ENCODE results near the gene MARS2.

The MARS2 gene

DNA sequence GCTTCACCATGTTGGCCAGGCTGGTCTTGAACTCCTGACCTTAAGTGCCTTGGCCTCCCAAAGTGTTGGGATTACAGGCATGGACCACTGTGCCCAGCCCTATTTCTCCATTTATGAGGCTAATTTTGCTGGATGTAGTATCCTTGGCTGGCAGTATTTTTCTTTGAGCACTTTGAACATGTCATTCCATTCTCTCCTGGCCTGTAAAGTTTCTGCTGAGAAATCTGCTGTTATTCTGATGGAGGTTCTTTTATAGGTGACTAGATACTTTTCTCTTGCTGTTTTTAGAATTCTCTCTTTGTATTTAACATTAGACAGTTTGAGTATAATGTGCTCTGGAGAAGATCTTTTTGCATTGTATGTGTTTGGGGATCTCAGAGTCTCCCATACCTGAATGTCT is 38.9 kb upstream of the MARS2 start:
- no peak overlapping the region for H2AFZ ChIP-seq (ENCODE audit: low read length)
- no peaks in the 10 kb centered on the region for H3K36me3 ChIP-seq (ENCODE audit: insufficient read depth, low read length)
- H3K27ac ChIP-seq (ENCODE audit: low read depth, low read length, poor library complexity, severe bottlenecking), result no peak overlapping the region
- no peaks in the 10 kb centered on the region for H3K4me1 ChIP-seq (ENCODE audit: insufficient read depth, low read length, severe bottlenecking)
- H3K4me3 ChIP-seq (ENCODE audit: low read depth, low read length, poor library complexity, severe bottlenecking), result no peak overlapping the region
- no peaks in the 10 kb centered on the region for H3K9me2 ChIP-seq (ENCODE audit: low read depth, low read length)
- H3K9me3 ChIP-seq (ENCODE audit: low read length), result no peaks in the 10 kb centered on the region
- TF ChIP-seq, protein P1, sequence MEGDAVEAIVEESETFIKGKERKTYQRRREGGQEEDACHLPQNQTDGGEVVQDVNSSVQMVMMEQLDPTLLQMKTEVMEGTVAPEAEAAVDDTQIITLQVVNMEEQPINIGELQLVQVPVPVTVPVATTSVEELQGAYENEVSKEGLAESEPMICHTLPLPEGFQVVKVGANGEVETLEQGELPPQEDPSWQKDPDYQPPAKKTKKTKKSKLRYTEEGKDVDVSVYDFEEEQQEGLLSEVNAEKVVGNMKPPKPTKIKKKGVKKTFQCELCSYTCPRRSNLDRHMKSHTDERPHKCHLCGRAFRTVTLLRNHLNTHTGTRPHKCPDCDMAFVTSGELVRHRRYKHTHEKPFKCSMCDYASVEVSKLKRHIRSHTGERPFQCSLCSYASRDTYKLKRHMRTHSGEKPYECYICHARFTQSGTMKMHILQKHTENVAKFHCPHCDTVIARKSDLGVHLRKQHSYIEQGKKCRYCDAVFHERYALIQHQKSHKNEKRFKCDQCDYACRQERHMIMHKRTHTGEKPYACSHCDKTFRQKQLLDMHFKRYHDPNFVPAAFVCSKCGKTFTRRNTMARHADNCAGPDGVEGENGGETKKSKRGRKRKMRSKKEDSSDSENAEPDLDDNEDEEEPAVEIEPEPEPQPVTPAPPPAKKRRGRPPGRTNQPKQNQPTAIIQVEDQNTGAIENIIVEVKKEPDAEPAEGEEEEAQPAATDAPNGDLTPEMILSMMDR (IDR thresholded peaks at IDR 0.05; ENCODE audit: low read length), result no peak
- no peak for TF ChIP-seq EZH2 (IDR thresholded peaks at IDR 0.05; ENCODE audit: borderline replicate concordance, low read length)
- no peaks in the 10 kb centered on the region for H3F3A ChIP-seq (ENCODE audit: insufficient read depth, low read length)
- H3K4me2 ChIP-seq (ENCODE audit: low read length), result no peak overlapping the region
- H3K79me2 ChIP-seq (ENCODE audit: insufficient read depth, low read length), result no peaks in the 10 kb centered on the region
- no peaks in the 10 kb centered on the region for H4K20me1 ChIP-seq (ENCODE audit: insufficient read depth, low read length)
- no peaks in the 10 kb centered on the region for H3K27me3 ChIP-seq (ENCODE audit: insufficient read depth, low read length)
- no peak overlapping the region for H3K9ac ChIP-seq (ENCODE audit: low read length)

DNA sequence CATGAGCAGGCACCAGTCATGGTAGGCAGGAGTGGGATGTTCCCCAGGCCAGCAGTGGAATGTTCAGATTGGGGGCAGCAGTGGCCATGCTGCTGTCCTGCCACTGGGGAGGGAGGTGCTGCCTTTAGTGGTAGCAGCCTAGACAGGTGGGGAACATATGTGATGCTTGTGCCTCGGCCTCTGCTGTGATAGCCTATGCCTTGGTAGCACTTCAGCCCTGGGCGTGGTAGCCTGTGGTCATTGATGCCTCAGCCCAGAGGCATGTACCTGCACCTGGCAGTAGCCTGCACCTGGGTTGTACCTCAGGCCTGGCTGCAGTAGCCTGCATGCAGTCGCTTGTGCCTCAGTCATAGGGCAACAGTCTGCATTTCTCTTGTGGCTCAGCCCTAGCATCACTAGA is 36.9 kb upstream of the MARS2 start:
- H4K20me1 ChIP-seq (ENCODE audit: insufficient read depth, low read length), result no peaks in the 10 kb centered on the region
- H3K9me3 ChIP-seq (ENCODE audit: low read length), result no peaks in the 10 kb centered on the region
- no peak for TF ChIP-seq EZH2 (IDR thresholded peaks at IDR 0.05; ENCODE audit: borderline replicate concordance, low read length)
- TF ChIP-seq, protein P1 (IDR thresholded peaks at IDR 0.05; ENCODE audit: low read length), result no peak
- no peaks in the 10 kb centered on the region for H3K27me3 ChIP-seq (ENCODE audit: insufficient read depth, low read length)
- H3K9ac ChIP-seq (ENCODE audit: low read length), result no peak overlapping the region
- H3K4me2 ChIP-seq (ENCODE audit: low read length), result no peak overlapping the region
- H3K4me3 ChIP-seq (ENCODE audit: low read depth, low read length, poor library complexity, severe bottlenecking), result no peak overlapping the region
- H3K27ac ChIP-seq (ENCODE audit: low read depth, low read length, poor library complexity, severe bottlenecking), result no peak overlapping the region
- no peaks in the 10 kb centered on the region for H3K9me2 ChIP-seq (ENCODE audit: low read depth, low read length)
- H2AFZ ChIP-seq (ENCODE audit: low read length), result no peak overlapping the region
- no peaks in the 10 kb centered on the region for H3K4me1 ChIP-seq (ENCODE audit: insufficient read depth, low read length, severe bottlenecking)
- H3F3A ChIP-seq (ENCODE audit: insufficient read depth, low read length), result no peaks in the 10 kb centered on the region
- H3K36me3 ChIP-seq (ENCODE audit: insufficient read depth, low read length), result no peaks in the 10 kb centered on the region
- H3K79me2 ChIP-seq (ENCODE audit: insufficient read depth, low read length), result no peaks in the 10 kb centered on the region

DNA sequence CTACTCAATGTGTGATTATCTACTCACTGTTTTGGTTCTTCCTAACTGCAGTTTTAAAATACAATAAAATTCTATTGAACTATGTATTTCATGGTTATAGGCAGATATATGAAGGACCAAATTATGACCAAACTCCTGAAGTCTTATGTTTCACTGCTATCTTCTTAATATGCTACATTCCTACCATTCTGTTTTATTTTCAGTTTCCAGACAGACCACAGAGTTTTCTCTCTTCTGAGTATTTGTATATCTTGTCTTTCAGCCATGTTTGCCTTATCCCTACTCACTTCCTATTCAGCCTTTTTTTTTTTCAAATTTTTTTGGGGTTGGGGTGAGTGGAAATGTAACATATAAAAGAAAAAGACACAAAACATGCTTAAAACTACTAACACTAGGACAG is 36.1 kb upstream of the MARS2 start:
- H3K9me3 ChIP-seq (ENCODE audit: low read length), result no peaks in the 10 kb centered on the region
- no peaks in the 10 kb centered on the region for H4K20me1 ChIP-seq (ENCODE audit: insufficient read depth, low read length)
- H3K4me2 ChIP-seq (ENCODE audit: low read length), result no peak overlapping the region
- no peak overlapping the region for H3K9ac ChIP-seq (ENCODE audit: low read length)
- H3K27me3 ChIP-seq (ENCODE audit: insufficient read depth, low read length), result no peaks in the 10 kb centered on the region
- no peaks in the 10 kb centered on the region for H3K36me3 ChIP-seq (ENCODE audit: insufficient read depth, low read length)
- no peak overlapping the region for H2AFZ ChIP-seq (ENCODE audit: low read length)
- no peaks in the 10 kb centered on the region for H3K9me2 ChIP-seq (ENCODE audit: low read depth, low read length)
- H3K4me3 ChIP-seq (ENCODE audit: low read depth, low read length, poor library complexity, severe bottlenecking), result no peak overlapping the region
- no peaks in the 10 kb centered on the region for H3K79me2 ChIP-seq (ENCODE audit: insufficient read depth, low read length)
- TF ChIP-seq, protein P1 (IDR thresholded peaks at IDR 0.05; ENCODE audit: low read length), result no peak
- TF ChIP-seq EZH2 (IDR thresholded peaks at IDR 0.05; ENCODE audit: borderline replicate concordance, low read length), result no peak
- H3F3A ChIP-seq (ENCODE audit: insufficient read depth, low read length), result no peaks in the 10 kb centered on the region
- H3K4me1 ChIP-seq (ENCODE audit: insufficient read depth, low read length, severe bottlenecking), result no peaks in the 10 kb centered on the region
- no peak overlapping the region for H3K27ac ChIP-seq (ENCODE audit: low read depth, low read length, poor library complexity, severe bottlenecking)
